Measurements from ENCODE around the gene ERC2.

Gene ERC2

GRCh38 chr3:56125358-56126005 is 342.8 kb downstream of the ERC2 start:
- TF ChIP-seq, protein P1, sequence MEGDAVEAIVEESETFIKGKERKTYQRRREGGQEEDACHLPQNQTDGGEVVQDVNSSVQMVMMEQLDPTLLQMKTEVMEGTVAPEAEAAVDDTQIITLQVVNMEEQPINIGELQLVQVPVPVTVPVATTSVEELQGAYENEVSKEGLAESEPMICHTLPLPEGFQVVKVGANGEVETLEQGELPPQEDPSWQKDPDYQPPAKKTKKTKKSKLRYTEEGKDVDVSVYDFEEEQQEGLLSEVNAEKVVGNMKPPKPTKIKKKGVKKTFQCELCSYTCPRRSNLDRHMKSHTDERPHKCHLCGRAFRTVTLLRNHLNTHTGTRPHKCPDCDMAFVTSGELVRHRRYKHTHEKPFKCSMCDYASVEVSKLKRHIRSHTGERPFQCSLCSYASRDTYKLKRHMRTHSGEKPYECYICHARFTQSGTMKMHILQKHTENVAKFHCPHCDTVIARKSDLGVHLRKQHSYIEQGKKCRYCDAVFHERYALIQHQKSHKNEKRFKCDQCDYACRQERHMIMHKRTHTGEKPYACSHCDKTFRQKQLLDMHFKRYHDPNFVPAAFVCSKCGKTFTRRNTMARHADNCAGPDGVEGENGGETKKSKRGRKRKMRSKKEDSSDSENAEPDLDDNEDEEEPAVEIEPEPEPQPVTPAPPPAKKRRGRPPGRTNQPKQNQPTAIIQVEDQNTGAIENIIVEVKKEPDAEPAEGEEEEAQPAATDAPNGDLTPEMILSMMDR (IDR thresholded peaks at IDR 0.05; ENCODE audit: low read depth, low read length): no peak
- Histone ChIP-seq H3K36me3 (no peaks in the 10 kb centered on the region), H3K4me3 (ENCODE audit: low read depth, low read length) (no peak overlapping the region), H3K9me3 (ENCODE audit: severe bottlenecking) (no peaks in the 10 kb centered on the region), H3K27me3 (ENCODE audit: insufficient read depth, low read depth, severe bottlenecking) (no peaks in the 10 kb centered on the region), H3K27ac (no peak overlapping the region)
- no peak for DNase-seq

- TF ChIP-seq, protein P1 (IDR thresholded peaks at IDR 0.05; ENCODE audit: low read depth, low read length): no peak
- H3K4me3 ChIP-seq (ENCODE audit: low read depth, low read length): no peak overlapping the region
- H3K9me3 ChIP-seq (ENCODE audit: severe bottlenecking): no peaks in the 10 kb centered on the region
- DNase-seq: no peak
- H3K36me3 ChIP-seq: no peaks in the 10 kb centered on the region
- H3K27me3 ChIP-seq (ENCODE audit: insufficient read depth, low read depth, severe bottlenecking): no peaks in the 10 kb centered on the region
- no peak overlapping the region for H3K27ac ChIP-seq
Measured at GRCh38 chr3:56124546-56124945, 343.7 kb downstream of the ERC2 start.

- no peak for DNase-seq
- Histone ChIP-seq H3K27me3 (ENCODE audit: insufficient read depth, low read depth, severe bottlenecking) (no peaks in the 10 kb centered on the region), H3K36me3 (no peaks in the 10 kb centered on the region), H3K4me3 (ENCODE audit: low read depth, low read length) (no peak overlapping the region), H3K27ac (no peak overlapping the region), H3K9me3 (ENCODE audit: severe bottlenecking) (no peaks in the 10 kb centered on the region)
- TF ChIP-seq, protein P1 (IDR thresholded peaks at IDR 0.05; ENCODE audit: low read depth, low read length): no peak
Measured at GRCh38 chr3:56123487-56123886, 344.8 kb downstream of the ERC2 start.

DNA sequence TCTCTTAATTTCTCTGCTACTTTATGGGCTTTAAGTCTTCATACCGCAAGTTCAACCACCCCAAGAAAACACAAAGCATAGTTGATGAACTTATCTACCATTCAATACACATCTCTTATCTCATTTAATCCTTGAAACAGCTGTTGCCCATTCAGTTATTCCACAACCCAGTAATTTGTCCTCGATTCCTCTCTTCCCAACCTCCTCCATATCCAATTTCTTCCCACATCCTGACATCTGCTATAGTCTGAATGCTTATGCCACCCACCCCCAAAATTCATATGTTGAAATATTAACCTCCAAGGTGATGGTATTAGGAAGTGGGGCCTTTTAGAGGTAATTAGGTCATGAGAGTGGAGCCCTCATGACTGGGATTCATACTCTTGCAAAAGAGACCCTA is 345.4 kb downstream of the ERC2 start:
- DNase-seq: no peak
- no peaks in the 10 kb centered on the region for H3K27me3 ChIP-seq (ENCODE audit: insufficient read depth, low read depth, severe bottlenecking)
- no peak overlapping the region for H3K27ac ChIP-seq
- no peaks in the 10 kb centered on the region for H3K9me3 ChIP-seq (ENCODE audit: severe bottlenecking)
- TF ChIP-seq, protein P1 (IDR thresholded peaks at IDR 0.05; ENCODE audit: low read depth, low read length): no peak
- no peak overlapping the region for H3K4me3 ChIP-seq (ENCODE audit: low read depth, low read length)
- H3K36me3 ChIP-seq: no peaks in the 10 kb centered on the region

DNA sequence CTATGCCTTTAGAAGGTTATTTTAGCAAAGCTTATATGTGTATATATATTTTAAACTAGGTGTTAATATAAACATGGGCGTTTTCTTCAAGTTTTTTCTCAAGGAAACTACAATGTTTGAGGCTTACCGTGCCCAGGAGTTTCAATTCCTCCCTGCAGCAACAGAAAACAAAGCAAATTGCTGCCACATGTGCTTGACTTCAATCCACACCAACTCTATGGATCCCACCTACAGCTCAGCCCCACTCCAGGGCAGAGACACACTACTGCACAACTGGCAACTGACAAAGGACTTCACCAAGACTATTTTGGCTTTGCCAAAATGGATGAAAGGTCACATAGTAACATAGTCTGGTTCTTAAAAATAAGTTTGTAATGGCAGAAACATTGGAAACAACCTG is 346.6 kb downstream of the ERC2 start:
- H3K27ac ChIP-seq: no peak overlapping the region
- H3K36me3 ChIP-seq: no peaks in the 10 kb centered on the region
- H3K27me3 ChIP-seq (ENCODE audit: insufficient read depth, low read depth, severe bottlenecking): no peaks in the 10 kb centered on the region
- H3K9me3 ChIP-seq (ENCODE audit: severe bottlenecking): no peaks in the 10 kb centered on the region
- TF ChIP-seq, protein P1 (IDR thresholded peaks at IDR 0.05; ENCODE audit: low read depth, low read length): no peak
- H3K4me3 ChIP-seq (ENCODE audit: low read depth, low read length): no peak overlapping the region
- DNase-seq: no peak

Data from WERI-Rb-1 (cell line).